Natural killer cell (primary cell): ENCODE measurements around the gene RAB31. TPM values are rescaled to one million over a fixed set of nuclear protein-coding genes. Genes with fewer than 3 reads are reported as not detected.

Source experiments
- ATAC-seq, 3 donors: fragments of 150-1000 bp in 2 of 3; fragments of 200-7000 bp in 1 of 3; cut with Tn5 transposase; 1 replicate in 1 of 3; 2 replicates in 2 of 3; pipeline ENCODE4 v1.10.0; 2021; ENCODE audit warnings: mild to moderate bottlenecking in 2 of 3, moderate library complexity in 2 of 3
- DNase-seq, 2 donors: peaks; one replicate each; pipeline versions ENCODE4 v3.0.0 to v3.0.0-alpha.2; 2013 to 2021; ENCODE audit warnings: mixed read lengths in 1 of 2
- H3K27ac ChIP-seq: one replicate; pipeline ENCODE4 v1.5.1; 2013; ENCODE audit warnings: mild to moderate bottlenecking, low read length
- H3K27me3 ChIP-seq: one replicate; pipeline ENCODE4 v1.6.1; 2013; ENCODE audit warnings: low read length; ENCODE audit not compliant: control insufficient read depth, insufficient read depth
- H3K36me3 ChIP-seq: one replicate; pipeline ENCODE4 v1.6.1; 2013; ENCODE audit warnings: low read length; ENCODE audit not compliant: control insufficient read depth, insufficient read depth
- H3K4me1 ChIP-seq: one replicate; pipeline ENCODE4 v1.6.1; 2013; ENCODE audit warnings: low read length; ENCODE audit not compliant: control insufficient read depth, insufficient read depth
- H3K4me3 ChIP-seq: one replicate; pipeline ENCODE4 v1.5.1; 2013; ENCODE audit warnings: low read length
- H3K9me3 ChIP-seq: one replicate; pipeline ENCODE4 v1.6.1; 2013; ENCODE audit warnings: low read length; ENCODE audit not compliant: control insufficient read depth, insufficient read depth
- H3K27ac Mint-ChIP-seq, 2 donors: one replicate each; pipeline ENCODE4 v1.8.0; 2022; ENCODE audit warnings: mild to moderate bottlenecking in 2 of 2, mixed read lengths in 2 of 2, moderate library complexity in 1 of 2
- H3K27me3 Mint-ChIP-seq, 2 donors: one replicate each; pipeline ENCODE4 v1.8.0; 2022; ENCODE audit warnings: low read depth in 2 of 2, mixed read lengths in 2 of 2
- H3K36me3 Mint-ChIP-seq: one replicate; pipeline ENCODE4 v1.8.0; 2022; ENCODE audit warnings: mixed read lengths
- H3K4me1 Mint-ChIP-seq, 2 donors: one replicate each; pipeline ENCODE4 v1.8.0; 2022; ENCODE audit warnings: mixed read lengths in 2 of 2
- H3K4me3 Mint-ChIP-seq: one replicate; pipeline ENCODE4 v1.8.0; 2022; ENCODE audit warnings: mild to moderate bottlenecking, moderate library complexity, mixed read lengths
- H3K9me3 Mint-ChIP-seq, 2 donors: one replicate each; pipeline ENCODE4 v1.8.0; 2022; ENCODE audit warnings: mixed read lengths in 2 of 2
- WGBS: methylation state at CpG from one replicate; pipeline ENCODE4 v1.1.7; 2013; ENCODE audit warnings: missing lambda C conversion rate; ENCODE audit not compliant: insufficient coverage; 5-methylcytosine and 5-hydroxymethylcytosine counted together
- intact Hi-C: fragments of 100-400 bp; cut with micrococcal nuclease; formaldehyde crosslinking; loops from one replicate; pipeline ENCODE4 v1.14.2; 2022
- total RNA-seq, 4 donors: library from RNA; stranded (reverse); fragments of 120-200 nt in 1 of 4; gene quantifications; one replicate each; pipeline versions ENCODE4 v1.2.3 to v1.2.4, GENCODE V29; 2013 to 2022
- TF ChIP-seq, protein P1 (sequence below): fragments of 200-600 bp; IDR thresholded peaks from one replicate; pipeline ENCODE4 v1.8.0; 2022; ENCODE audit warnings: antibody characterized with exemption

RAB31 gene
- total RNA-seq, 3 donors from 2014 or later (not counting 1 experiment from before 2014, with no cell fraction given), result 5.3 to 26.1 (median 9.9) TPM

- H3K4me1 Mint-ChIP-seq, result no peaks in the 10 kb centered on the region
- Histone ChIP-seq H3K9me3 (no peaks in the 10 kb centered on the region), H3K27ac (no peak overlapping the region), H3K4me1 (no peaks in the 10 kb centered on the region), H3K36me3 (no peaks in the 10 kb centered on the region), H3K27me3 (no peaks in the 10 kb centered on the region), H3K4me3 (no peak overlapping the region)
- DNase-seq, result no peak
- 96% methylated on average over 9 of the region's 14 CpGs for WGBS
- intact Hi-C loops, result no loop called here
- H3K27ac Mint-ChIP-seq, result no peak overlapping the region
- H3K4me3 Mint-ChIP-seq, result no peak overlapping the region
- no peaks in the 10 kb centered on the region for H3K9me3 Mint-ChIP-seq
- no peaks in the 10 kb centered on the region for H3K27me3 Mint-ChIP-seq
- no peaks in the 10 kb centered on the region for H3K36me3 Mint-ChIP-seq
- TF ChIP-seq, protein P1, sequence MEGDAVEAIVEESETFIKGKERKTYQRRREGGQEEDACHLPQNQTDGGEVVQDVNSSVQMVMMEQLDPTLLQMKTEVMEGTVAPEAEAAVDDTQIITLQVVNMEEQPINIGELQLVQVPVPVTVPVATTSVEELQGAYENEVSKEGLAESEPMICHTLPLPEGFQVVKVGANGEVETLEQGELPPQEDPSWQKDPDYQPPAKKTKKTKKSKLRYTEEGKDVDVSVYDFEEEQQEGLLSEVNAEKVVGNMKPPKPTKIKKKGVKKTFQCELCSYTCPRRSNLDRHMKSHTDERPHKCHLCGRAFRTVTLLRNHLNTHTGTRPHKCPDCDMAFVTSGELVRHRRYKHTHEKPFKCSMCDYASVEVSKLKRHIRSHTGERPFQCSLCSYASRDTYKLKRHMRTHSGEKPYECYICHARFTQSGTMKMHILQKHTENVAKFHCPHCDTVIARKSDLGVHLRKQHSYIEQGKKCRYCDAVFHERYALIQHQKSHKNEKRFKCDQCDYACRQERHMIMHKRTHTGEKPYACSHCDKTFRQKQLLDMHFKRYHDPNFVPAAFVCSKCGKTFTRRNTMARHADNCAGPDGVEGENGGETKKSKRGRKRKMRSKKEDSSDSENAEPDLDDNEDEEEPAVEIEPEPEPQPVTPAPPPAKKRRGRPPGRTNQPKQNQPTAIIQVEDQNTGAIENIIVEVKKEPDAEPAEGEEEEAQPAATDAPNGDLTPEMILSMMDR, result no peak
- ATAC-seq, result no peak
Measured at GRCh38 chr18:9810994-9811705, 103.0 kb downstream of the RAB31 start.

DNA sequence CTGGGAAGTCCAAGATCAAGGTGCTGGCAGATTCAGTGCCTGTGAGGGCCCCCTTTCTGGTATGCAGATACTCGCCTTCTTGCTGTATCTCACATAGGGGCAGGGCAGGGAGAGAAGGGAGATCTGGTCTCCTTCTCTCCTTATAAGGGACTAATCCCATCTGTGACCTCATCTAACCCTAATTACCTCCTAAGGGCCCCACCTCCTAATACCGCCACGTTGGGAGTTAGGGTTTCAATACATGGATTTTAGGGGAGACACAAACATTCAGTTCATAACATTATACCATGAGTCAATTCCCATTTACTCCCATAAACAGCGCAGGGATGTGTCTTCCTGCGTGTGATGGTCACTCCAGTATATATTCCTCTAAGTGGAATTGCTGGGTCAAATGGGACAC lies 103.9 kb downstream of the RAB31 start:
- H3K27ac Mint-ChIP-seq, result no peak overlapping the region
- ATAC-seq, result no peak
- no peaks in the 10 kb centered on the region for H3K4me1 ChIP-seq
- H3K4me3 ChIP-seq, result no peak overlapping the region
- no peak for DNase-seq
- H3K9me3 ChIP-seq, result no peaks in the 10 kb centered on the region
- H3K9me3 Mint-ChIP-seq, result no peaks in the 10 kb centered on the region
- 88% methylated on average over 3 of the region's 5 CpGs for WGBS
- TF ChIP-seq, protein P1, result no peak
- H3K36me3 ChIP-seq, result no peaks in the 10 kb centered on the region
- H3K27me3 Mint-ChIP-seq, result no peaks in the 10 kb centered on the region
- no peaks in the 10 kb centered on the region for H3K4me1 Mint-ChIP-seq
- no peaks in the 10 kb centered on the region for H3K27me3 ChIP-seq
- no peak overlapping the region for H3K4me3 Mint-ChIP-seq
- no peak overlapping the region for H3K27ac ChIP-seq
- intact Hi-C loops, result no loop called here
- H3K36me3 Mint-ChIP-seq, result no peaks in the 10 kb centered on the region

- no peak overlapping the region for H3K27ac ChIP-seq
- no peaks in the 10 kb centered on the region for H3K9me3 ChIP-seq
- intact Hi-C loops, result no loop called here
- no peaks in the 10 kb centered on the region for H3K36me3 Mint-ChIP-seq
- TF ChIP-seq, protein P1, result no peak
- no peaks in the 10 kb centered on the region for H3K4me1 Mint-ChIP-seq
- no peak overlapping the region for H3K4me3 Mint-ChIP-seq
- no peak for DNase-seq
- no peaks in the 10 kb centered on the region for H3K36me3 ChIP-seq
- H3K9me3 Mint-ChIP-seq, result peaks cover 2% of the 10 kb centered on the region in 2 donors
- no peak for ATAC-seq
- no peaks in the 10 kb centered on the region for H3K27me3 Mint-ChIP-seq
- no peaks in the 10 kb centered on the region for H3K27me3 ChIP-seq
- no peak overlapping the region for H3K4me3 ChIP-seq
- 100% methylated on average over 1 of the region's 4 CpGs for WGBS
- H3K27ac Mint-ChIP-seq, result no peak overlapping the region
- H3K4me1 ChIP-seq, result no peaks in the 10 kb centered on the region
Measured at GRCh38 chr18:9814431-9814830, 106.3 kb downstream of the RAB31 start.

DNA sequence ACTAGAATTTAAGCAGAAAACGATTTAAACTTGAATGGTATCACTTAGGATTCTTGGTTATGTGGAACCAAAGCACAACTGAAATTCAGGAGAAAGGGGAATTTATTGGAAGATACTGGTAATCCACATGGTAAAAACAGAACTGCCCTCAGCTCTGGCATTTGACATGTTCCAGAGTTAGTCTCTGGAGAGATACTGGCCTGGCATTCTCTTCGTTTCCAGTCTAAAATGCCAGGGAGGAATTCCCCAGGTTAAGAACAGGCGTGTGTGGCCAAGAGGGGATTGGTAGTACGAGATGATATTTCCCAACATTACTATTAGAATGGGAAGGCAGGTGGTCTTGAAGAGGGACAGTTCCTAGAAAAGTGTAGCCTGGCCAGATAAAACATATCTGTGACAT lies 109.2 kb downstream of the RAB31 start:
- Mint-ChIP-seq H3K27me3 (no peaks in the 10 kb centered on the region), H3K36me3 (no peaks in the 10 kb centered on the region), H3K4me3 (no peak overlapping the region), H3K9me3 (peaks cover 2% of the 10 kb centered on the region in 2 donors), H3K4me1 (no peaks in the 10 kb centered on the region), H3K27ac (no peak overlapping the region)
- Histone ChIP-seq H3K27me3 (no peaks in the 10 kb centered on the region), H3K4me3 (no peak overlapping the region), H3K4me1 (no peaks in the 10 kb centered on the region), H3K36me3 (no peaks in the 10 kb centered on the region), H3K27ac (no peak overlapping the region), H3K9me3 (no peaks in the 10 kb centered on the region)
- TF ChIP-seq, protein P1, result no peak
- DNase-seq (no peak), ATAC-seq (no peak)
- 76% methylated on average over 4 of the region's 4 CpGs for WGBS
- intact Hi-C loops, result no loop called here
